HFFc6 (cell line): ENCODE results near the gene IFITM5. TPM values are rescaled to one million over a fixed set of nuclear protein-coding genes. Genes with fewer than 3 reads are reported as not detected.
"Not testable (repeated sequence)": the region's sequence is repeated elsewhere in the genome, so short reads cannot be mapped to it uniquely, and the experiment has no call there.

ENCODE experiments used
- DNase-seq: peaks from one replicate; pipeline ENCODE4 v3.0.0-alpha.2; 2018
- H3K27ac Mint-ChIP-seq: 2 replicates; pipeline ENCODE4 v1.8.0; 2020; ENCODE audit warnings: mild to moderate bottlenecking, mixed read lengths
- H3K27me3 Mint-ChIP-seq: 2 replicates; pipeline ENCODE4 v1.8.0; 2021; ENCODE audit warnings: mild to moderate bottlenecking, moderate library complexity, mixed read lengths; ENCODE audit not compliant: insufficient read depth
- H3K36me3 Mint-ChIP-seq: 2 replicates; pipeline ENCODE4 v1.8.0; 2021; ENCODE audit warnings: low read depth, mixed read lengths
- H3K4me1 Mint-ChIP-seq: 2 replicates; pipeline ENCODE4 v1.8.0; 2020; ENCODE audit warnings: low read depth, mixed read lengths
- H3K4me3 Mint-ChIP-seq: 2 replicates; pipeline ENCODE4 v1.8.0; 2020; ENCODE audit warnings: mild to moderate bottlenecking, moderate library complexity, mixed read lengths
- H3K9me3 Mint-ChIP-seq: 2 replicates; pipeline ENCODE4 v1.8.0; 2020; ENCODE audit warnings: mild to moderate bottlenecking, mixed read lengths
- CTCF ChIP-seq: fragments of 200-600 bp; sonication (generic); IDR thresholded peaks from 2 replicates; pipeline ENCODE4 v1.5.0; 2021; ENCODE audit warnings: antibody characterized with exemption, mild to moderate bottlenecking
- total RNA-seq, 6 experiments: library from RNA; stranded (reverse); fragmentation: NEBNext Ultra II Directional; extraction: Animal tissue kit (Norgen Biotek cat#: 25700); gene quantifications; 2 replicates in 1 of 6; 3 replicates in 5 of 6; pipeline ENCODE4 v1.2.3, GENCODE V29; 2021

Gene IFITM5
- total RNA-seq, 6 experiments from 2014 or later = not detected

GRCh38 chr11:313304-313786 is 14.0 kb upstream of the IFITM5 start:
- H3K4me3 Mint-ChIP-seq = peak overlapping the region; percentile 91
- no peak for DNase-seq
- H3K27ac Mint-ChIP-seq = peak overlapping the region; percentile 89
- peaks cover 9% of the 10 kb centered on the region for H3K27me3 Mint-ChIP-seq
- peaks cover 8% of the 10 kb centered on the region; the same call in 1 of the 2 replicates for H3K36me3 Mint-ChIP-seq
- no peaks in the 10 kb centered on the region for H3K9me3 Mint-ChIP-seq
- peaks cover 58% of the 10 kb centered on the region for H3K4me1 Mint-ChIP-seq
- no peak for TF ChIP-seq CTCF

GRCh38 chr11:312092-312816 is 12.9 kb upstream of the IFITM5 start:
- Mint-ChIP-seq H3K4me1 (peaks cover 60% of the 10 kb centered on the region), H3K36me3 (peaks cover 8% of the 10 kb centered on the region; the same call in 1 of the 2 replicates), H3K27ac (peak overlapping the region; percentile 89), H3K4me3 (peak overlapping the region; percentile 59), H3K27me3 (peaks cover 4% of the 10 kb centered on the region), H3K9me3 (no peaks in the 10 kb centered on the region)
- no peak for DNase-seq
- TF ChIP-seq CTCF = no peak

GRCh38 chr11:311013-311748 is 11.9 kb upstream of the IFITM5 start:
- Mint-ChIP-seq H3K27ac (peak overlapping the region; percentile 66; the same call in 1 of the 2 replicates), H3K4me1 (peaks cover 52% of the 10 kb centered on the region)
- H3K9me3 Mint-ChIP-seq = not testable (repeated sequence)

GRCh38 chr11:309979-310572 is 10.8 kb upstream of the IFITM5 start:
- H3K4me3 Mint-ChIP-seq = peak overlapping the region; percentile 91
- peaks cover 52% of the 10 kb centered on the region for H3K4me1 Mint-ChIP-seq
- H3K27me3 Mint-ChIP-seq, DNase-seq, H3K9me3 Mint-ChIP-seq, H3K36me3 Mint-ChIP-seq: not testable (repeated sequence)
- H3K27ac Mint-ChIP-seq = peak overlapping the region; percentile 93

More at GRCh38 chr11:311013-311748, 11.9 kb upstream of the IFITM5 start:
- not testable (repeated sequence) for H3K36me3 Mint-ChIP-seq, DNase-seq, H3K27me3 Mint-ChIP-seq
- H3K4me3 Mint-ChIP-seq = peak overlapping the region; percentile 59; the same call in 1 of the 2 replicates

- Mint-ChIP-seq H3K4me3 (peak overlapping the region; percentile 91), H3K4me1 (peaks cover 45% of the 10 kb centered on the region), H3K27ac (peak overlapping the region; percentile 93)
- DNase-seq, H3K9me3 Mint-ChIP-seq, H3K36me3 Mint-ChIP-seq, H3K27me3 Mint-ChIP-seq: not testable (repeated sequence)
Observed at GRCh38 chr11:308740-309665, 9.7 kb upstream of the IFITM5 start.

GRCh38 chr11:307766-308708 is 8.7 kb upstream of the IFITM5 start, which contains the start of gene IFITM2:
TSS of gene IFITM2 (plus strand) at chr11:307816. CDS start at chr11:308193, 377 bp downstream.
- TF ChIP-seq CTCF = peak; percentile 15; the same call in 1 of the 2 replicates
- peak; percentile 77 for DNase-seq
- Mint-ChIP-seq H3K27ac (peak within 1 kb of the TSS; percentile 93), H3K4me1 (peaks cover 36% of the 10 kb centered on the region), H3K4me3 (peak within 1 kb of the TSS; percentile 91)
- H3K27me3 Mint-ChIP-seq, H3K9me3 Mint-ChIP-seq, H3K36me3 Mint-ChIP-seq: not testable (repeated sequence)
